ENCODE data around the gene DOCK4. TPM values are rescaled to one million over a fixed set of nuclear protein-coding genes. Genes with fewer than 3 reads are reported as not detected.

Gene DOCK4
- total and polyA plus RNA-seq, 4 donors, result 7.2 to 48.9 (median 12.8) TPM

DNA sequence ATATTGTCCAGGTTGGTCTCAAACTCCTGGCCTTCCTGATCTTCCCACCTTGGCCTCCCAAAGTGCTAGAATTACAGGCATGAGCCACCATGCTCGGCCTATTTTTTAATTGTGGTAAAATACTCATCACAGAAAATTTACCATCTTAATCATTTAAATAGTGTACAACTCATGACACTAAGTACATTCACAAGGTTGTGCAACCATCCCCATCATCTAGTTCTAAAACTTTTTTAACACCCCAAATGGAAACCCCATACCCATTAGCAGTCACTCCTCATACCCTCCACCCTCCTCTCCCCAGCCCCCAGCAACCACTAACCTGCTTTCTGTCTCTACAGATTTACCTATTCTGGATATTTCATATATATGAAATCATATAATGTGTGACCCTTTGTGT, 90.3 kb downstream of the DOCK4 start:
- TF ChIP-seq, protein P1, sequence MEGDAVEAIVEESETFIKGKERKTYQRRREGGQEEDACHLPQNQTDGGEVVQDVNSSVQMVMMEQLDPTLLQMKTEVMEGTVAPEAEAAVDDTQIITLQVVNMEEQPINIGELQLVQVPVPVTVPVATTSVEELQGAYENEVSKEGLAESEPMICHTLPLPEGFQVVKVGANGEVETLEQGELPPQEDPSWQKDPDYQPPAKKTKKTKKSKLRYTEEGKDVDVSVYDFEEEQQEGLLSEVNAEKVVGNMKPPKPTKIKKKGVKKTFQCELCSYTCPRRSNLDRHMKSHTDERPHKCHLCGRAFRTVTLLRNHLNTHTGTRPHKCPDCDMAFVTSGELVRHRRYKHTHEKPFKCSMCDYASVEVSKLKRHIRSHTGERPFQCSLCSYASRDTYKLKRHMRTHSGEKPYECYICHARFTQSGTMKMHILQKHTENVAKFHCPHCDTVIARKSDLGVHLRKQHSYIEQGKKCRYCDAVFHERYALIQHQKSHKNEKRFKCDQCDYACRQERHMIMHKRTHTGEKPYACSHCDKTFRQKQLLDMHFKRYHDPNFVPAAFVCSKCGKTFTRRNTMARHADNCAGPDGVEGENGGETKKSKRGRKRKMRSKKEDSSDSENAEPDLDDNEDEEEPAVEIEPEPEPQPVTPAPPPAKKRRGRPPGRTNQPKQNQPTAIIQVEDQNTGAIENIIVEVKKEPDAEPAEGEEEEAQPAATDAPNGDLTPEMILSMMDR (IDR thresholded peaks at IDR 0.05; ENCODE audit: low read depth, low read length, missing input control), result no peak
- TF ChIP-seq HNF4G (IDR thresholded peaks at IDR 0.05), result no peak
- Histone ChIP-seq H3K9me3 (ENCODE audit: control insufficient read depth in 4 of 4, low read length in 3 of 4) (no peaks in the 10 kb centered on the region), H3K36me3 (ENCODE audit: control insufficient read depth in 4 of 4, insufficient read depth in 3 of 4, low read depth in 1 of 4, low read length in 3 of 4) (no peaks in the 10 kb centered on the region), H3K27ac (ENCODE audit: low read depth in 1 of 2, low read length in 2 of 2) (no peak overlapping the region), H3K4me1 (ENCODE audit: control insufficient read depth in 4 of 4, insufficient read depth in 4 of 4, low read length in 3 of 4) (peaks cover 0 to 6% (median 3%) of the 10 kb centered on the region in 4 donors), H3K9ac (ENCODE audit: low read depth in 1 of 2, low read length in 2 of 2) (no peak overlapping the region), H3K4me3 (ENCODE audit: low read depth in 1 of 3, low read length in 3 of 3) (no peak overlapping the region), H3K27me3 (ENCODE audit: control insufficient read depth in 4 of 4, insufficient read depth in 4 of 4, low read length in 3 of 4) (no peaks in the 10 kb centered on the region)
- 95% methylated on average over 1 of the region's 1 CpG for WGBS
- DNase-seq (ENCODE audit: low spot score), result no peak

DNA sequence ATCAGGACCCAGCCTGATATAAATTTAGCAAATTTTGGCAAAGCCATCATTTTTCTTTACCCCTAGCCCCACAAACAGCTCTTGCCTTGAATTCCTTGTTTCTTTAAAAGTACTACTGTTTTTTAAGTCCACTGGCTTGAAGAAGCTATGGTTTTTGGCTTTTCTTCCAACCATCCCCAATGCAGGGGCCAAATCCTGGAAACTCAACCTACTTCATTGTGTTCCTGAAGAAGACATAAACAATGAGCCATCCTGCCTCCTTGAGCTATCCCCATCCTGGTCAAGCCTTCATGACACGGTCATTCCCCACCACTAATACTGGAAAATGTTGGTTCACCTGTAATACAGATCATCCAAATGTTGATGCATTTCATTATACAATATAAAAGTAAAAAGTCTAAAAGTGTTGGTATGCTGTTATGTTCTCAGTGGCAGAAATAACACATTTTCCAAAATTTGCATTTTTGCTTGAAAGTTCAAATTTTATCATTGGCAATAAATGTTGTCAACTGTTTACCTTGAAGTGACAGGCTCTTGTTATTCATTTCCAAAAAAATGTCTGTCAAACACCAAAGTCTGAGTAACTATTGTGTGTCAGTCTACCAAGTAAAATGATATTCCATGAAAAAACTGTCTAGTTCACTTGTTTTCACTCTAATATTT, 92.2 kb downstream of the DOCK4 start:
- no peaks in the 10 kb centered on the region for H3K36me3 ChIP-seq (ENCODE audit: control insufficient read depth in 4 of 4, insufficient read depth in 3 of 4, low read depth in 1 of 4, low read length in 3 of 4)
- H3K4me3 ChIP-seq (ENCODE audit: low read depth in 1 of 3, low read length in 3 of 3), result no peak overlapping the region
- H3K27ac ChIP-seq (ENCODE audit: low read depth in 1 of 2, low read length in 2 of 2), result no peak overlapping the region
- no peak for TF ChIP-seq YY1 (IDR thresholded peaks at IDR 0.05)
- no peak for TF ChIP-seq JUND (IDR thresholded peaks at IDR 0.05)
- no peak for TF ChIP-seq FOXA1 (IDR thresholded peaks at IDR 0.05)
- TF ChIP-seq, protein P2, sequence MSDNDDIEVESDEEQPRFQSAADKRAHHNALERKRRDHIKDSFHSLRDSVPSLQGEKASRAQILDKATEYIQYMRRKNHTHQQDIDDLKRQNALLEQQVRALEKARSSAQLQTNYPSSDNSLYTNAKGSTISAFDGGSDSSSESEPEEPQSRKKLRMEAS (IDR thresholded peaks at IDR 0.05), result no peak
- TF ChIP-seq, protein P3, sequence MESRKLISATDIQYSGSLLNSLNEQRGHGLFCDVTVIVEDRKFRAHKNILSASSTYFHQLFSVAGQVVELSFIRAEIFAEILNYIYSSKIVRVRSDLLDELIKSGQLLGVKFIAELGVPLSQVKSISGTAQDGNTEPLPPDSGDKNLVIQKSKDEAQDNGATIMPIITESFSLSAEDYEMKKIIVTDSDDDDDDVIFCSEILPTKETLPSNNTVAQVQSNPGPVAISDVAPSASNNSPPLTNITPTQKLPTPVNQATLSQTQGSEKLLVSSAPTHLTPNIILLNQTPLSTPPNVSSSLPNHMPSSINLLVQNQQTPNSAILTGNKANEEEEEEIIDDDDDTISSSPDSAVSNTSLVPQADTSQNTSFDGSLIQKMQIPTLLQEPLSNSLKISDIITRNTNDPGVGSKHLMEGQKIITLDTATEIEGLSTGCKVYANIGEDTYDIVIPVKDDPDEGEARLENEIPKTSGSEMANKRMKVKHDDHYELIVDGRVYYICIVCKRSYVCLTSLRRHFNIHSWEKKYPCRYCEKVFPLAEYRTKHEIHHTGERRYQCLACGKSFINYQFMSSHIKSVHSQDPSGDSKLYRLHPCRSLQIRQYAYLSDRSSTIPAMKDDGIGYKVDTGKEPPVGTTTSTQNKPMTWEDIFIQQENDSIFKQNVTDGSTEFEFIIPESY (IDR thresholded peaks at IDR 0.05), result no peak
- TF ChIP-seq, protein P4, sequence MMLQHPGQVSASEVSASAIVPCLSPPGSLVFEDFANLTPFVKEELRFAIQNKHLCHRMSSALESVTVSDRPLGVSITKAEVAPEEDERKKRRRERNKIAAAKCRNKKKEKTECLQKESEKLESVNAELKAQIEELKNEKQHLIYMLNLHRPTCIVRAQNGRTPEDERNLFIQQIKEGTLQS (IDR thresholded peaks at IDR 0.05), result no peak
- TF ChIP-seq EGR1 (IDR thresholded peaks at IDR 0.05; ENCODE audit: low read depth in 2 of 2), result no peak
- no peak for TF ChIP-seq HNF4A (conservative IDR thresholded peaks at IDR 0.05)
- no peak for TF ChIP-seq TAF1 (conservative IDR thresholded peaks at IDR 0.05)
- TF ChIP-seq RXRA (IDR thresholded peaks at IDR 0.05), result no peak
- TF ChIP-seq FOXA2 (IDR thresholded peaks at IDR 0.05), result no peak
- TF ChIP-seq, protein P5, sequence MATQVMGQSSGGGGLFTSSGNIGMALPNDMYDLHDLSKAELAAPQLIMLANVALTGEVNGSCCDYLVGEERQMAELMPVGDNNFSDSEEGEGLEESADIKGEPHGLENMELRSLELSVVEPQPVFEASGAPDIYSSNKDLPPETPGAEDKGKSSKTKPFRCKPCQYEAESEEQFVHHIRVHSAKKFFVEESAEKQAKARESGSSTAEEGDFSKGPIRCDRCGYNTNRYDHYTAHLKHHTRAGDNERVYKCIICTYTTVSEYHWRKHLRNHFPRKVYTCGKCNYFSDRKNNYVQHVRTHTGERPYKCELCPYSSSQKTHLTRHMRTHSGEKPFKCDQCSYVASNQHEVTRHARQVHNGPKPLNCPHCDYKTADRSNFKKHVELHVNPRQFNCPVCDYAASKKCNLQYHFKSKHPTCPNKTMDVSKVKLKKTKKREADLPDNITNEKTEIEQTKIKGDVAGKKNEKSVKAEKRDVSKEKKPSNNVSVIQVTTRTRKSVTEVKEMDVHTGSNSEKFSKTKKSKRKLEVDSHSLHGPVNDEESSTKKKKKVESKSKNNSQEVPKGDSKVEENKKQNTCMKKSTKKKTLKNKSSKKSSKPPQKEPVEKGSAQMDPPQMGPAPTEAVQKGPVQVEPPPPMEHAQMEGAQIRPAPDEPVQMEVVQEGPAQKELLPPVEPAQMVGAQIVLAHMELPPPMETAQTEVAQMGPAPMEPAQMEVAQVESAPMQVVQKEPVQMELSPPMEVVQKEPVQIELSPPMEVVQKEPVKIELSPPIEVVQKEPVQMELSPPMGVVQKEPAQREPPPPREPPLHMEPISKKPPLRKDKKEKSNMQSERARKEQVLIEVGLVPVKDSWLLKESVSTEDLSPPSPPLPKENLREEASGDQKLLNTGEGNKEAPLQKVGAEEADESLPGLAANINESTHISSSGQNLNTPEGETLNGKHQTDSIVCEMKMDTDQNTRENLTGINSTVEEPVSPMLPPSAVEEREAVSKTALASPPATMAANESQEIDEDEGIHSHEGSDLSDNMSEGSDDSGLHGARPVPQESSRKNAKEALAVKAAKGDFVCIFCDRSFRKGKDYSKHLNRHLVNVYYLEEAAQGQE (IDR thresholded peaks at IDR 0.05), result no peak
- no peak for TF ChIP-seq SP1 (IDR thresholded peaks at IDR 0.05)
- no peak for TF ChIP-seq HNF4G (IDR thresholded peaks at IDR 0.05)
- TF ChIP-seq GABPA (IDR thresholded peaks at IDR 0.05 in 1 of 2, conservative IDR thresholded peaks at IDR 0.05 in 1 of 2), result no peak
- no peak for TF ChIP-seq RAD21 (IDR thresholded peaks at IDR 0.05)
- TF ChIP-seq, protein P1 (IDR thresholded peaks at IDR 0.05; ENCODE audit: low read depth, low read length, missing input control), result no peak
- no peak for TF ChIP-seq NR2F2 (IDR thresholded peaks at IDR 0.05)
- H3K9ac ChIP-seq (ENCODE audit: low read depth in 1 of 2, low read length in 2 of 2), result no peak overlapping the region
- H3K4me1 ChIP-seq (ENCODE audit: control insufficient read depth in 4 of 4, insufficient read depth in 4 of 4, low read length in 3 of 4), result peaks cover 2 to 7% (median 6%) of the 10 kb centered on the region in 4 donors
- no peak for DNase-seq (ENCODE audit: low spot score)
- 99% methylated on average over 1 of the region's 1 CpG for WGBS
- no peaks in the 10 kb centered on the region for H3K27me3 ChIP-seq (ENCODE audit: control insufficient read depth in 4 of 4, insufficient read depth in 4 of 4, low read length in 3 of 4)
- no peaks in the 10 kb centered on the region for H3K9me3 ChIP-seq (ENCODE audit: control insufficient read depth in 4 of 4, low read length in 3 of 4)

Data from liver (tissue), 9 donors.